A549 treated with Mapracorat at 1 μM for 4 hours (cell line): ENCODE data around the gene FAM90A1. TPM values are rescaled to one million over a fixed set of nuclear protein-coding genes. Genes with fewer than 3 reads are reported as not detected.

ENCODE experiments used
- total RNA-seq: library from RNA; stranded (reverse); fragments of 200-300 nt; extraction: Qiagen RNA extraction; gene quantifications from 5 replicates; pipeline ENCODE4 v1.2.3, GENCODE V29; 2022

The FAM90A1 gene, protein sequence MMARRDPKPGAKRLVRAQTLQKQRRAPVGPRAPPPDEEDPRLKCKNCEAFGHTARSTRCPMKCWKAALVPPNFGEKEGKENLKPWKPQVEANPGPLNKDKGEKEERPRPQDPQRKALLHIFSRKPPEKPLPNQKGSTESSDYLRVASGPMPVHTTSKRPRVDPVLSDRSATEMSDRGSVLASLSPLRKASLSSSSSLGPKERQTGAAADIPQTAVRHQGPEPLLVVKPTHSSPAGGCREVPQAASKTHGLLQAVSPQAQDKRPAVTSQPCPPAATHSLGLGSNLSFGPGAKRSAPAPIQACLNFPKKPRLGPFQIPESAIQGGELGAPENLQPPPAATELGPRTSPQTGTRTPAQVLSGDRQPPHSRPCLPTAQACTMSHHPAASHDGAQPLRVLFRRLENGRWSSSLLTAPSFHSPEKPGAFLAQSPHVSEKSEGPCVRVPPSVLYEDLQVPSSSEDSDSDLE
- 0.12 to 0.15 TPM (median 0.14 TPM) in 5 replicates for total RNA-seq

DNA sequence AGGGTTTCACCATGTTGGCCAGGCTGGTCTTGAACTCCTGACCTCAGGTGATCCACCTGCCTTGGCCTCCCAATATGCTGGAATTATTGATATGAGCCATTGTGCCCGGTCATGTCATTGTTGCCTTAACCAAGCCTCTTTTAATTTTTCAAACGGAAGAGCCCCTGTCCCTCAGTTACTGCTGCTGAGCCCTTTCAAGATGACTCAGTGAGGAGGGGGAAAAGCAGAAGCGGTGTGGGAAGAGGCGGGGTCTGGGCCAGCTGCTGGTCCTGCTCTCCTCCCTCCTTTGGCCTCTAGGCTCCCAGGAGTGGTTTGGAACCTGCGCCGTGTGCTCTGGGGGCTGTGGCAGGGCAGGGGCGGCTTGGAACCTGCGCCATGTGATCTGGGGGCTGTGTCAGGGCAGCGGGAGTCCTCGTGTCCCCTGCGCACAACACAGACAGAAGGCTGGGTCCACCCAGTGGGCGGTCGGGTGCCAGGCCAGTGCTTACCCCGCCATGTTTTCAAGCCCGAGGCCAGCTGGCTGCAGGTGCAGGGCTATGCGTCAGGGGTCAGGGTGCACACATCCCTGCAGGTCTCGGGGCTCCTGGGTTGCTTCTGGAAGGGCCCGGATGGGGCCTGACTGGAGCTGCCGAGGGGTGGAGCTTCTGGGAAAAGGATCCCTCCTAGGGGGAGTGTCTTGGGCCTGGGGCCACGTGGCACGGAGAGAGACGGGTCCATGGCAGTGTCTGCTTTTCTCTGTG lies at the start of gene FAM90A1:
TSS of gene FAM90A1 (minus strand) at position 627 of the 740 bp plus-strand sequence. CDS start 2,786 bp downstream, outside the sequence.

Other genes with a start within 250 kb of the FAM90A1 start
- gene FOXJ2, start 194.9 kb downstream of the FAM90A1 start, total RNA-seq: 7.2 to 10.0 TPM (median 8.9 TPM) in 5 replicates
- not detected in 5 replicates for gene C3AR1, start 161.3 kb downstream of the FAM90A1 start, total RNA-seq
- gene NECAP1, start 145.3 kb downstream of the FAM90A1 start, total RNA-seq: 11.6 to 15.6 TPM (median 14.7 TPM) in 5 replicates
- 0.31 to 0.44 TPM in 2 of 5 replicates, not detected in the others for gene CLEC4A, start 104.0 kb downstream of the FAM90A1 start, total RNA-seq
- not detected in 5 replicates for gene ZNF705A, start 70.6 kb downstream of the FAM90A1 start, total RNA-seq
- gene CLEC6A, start 228.3 kb upstream of the FAM90A1 start, total RNA-seq: not detected in 5 replicates